MM.1S (cell line): Measurements from ENCODE around the gene MCM6.

Experiments used
- EZH2 ChIP-seq: fragments of 300-600 bp; sonication (generic); optimal IDR thresholded peaks from 2 replicates; pipeline ENCODE3; 2017; ENCODE audit warnings: low read depth, mild to moderate bottlenecking, antibody characterized with exemption, low read length, mixed read lengths
- EZH2phosphoT487 ChIP-seq: fragments of 300-600 bp; sonication (generic); IDR thresholded peaks from 2 replicates; pipeline ENCODE4 v1.6.1; 2018; ENCODE audit warnings: antibody characterized with exemption, low read length
- TF ChIP-seq, protein P1 (sequence below): fragments of 300-600 bp; sonication (generic); IDR thresholded peaks from 2 replicates; pipeline ENCODE4 v1.5.1; 2016; ENCODE audit warnings: antibody characterized with exemption, low read length, mixed read lengths

GRCh38 chr2:135812907-135813511 is 63.2 kb downstream of the MCM6 start:
- no peak for TF ChIP-seq EZH2
- TF ChIP-seq, protein P1, sequence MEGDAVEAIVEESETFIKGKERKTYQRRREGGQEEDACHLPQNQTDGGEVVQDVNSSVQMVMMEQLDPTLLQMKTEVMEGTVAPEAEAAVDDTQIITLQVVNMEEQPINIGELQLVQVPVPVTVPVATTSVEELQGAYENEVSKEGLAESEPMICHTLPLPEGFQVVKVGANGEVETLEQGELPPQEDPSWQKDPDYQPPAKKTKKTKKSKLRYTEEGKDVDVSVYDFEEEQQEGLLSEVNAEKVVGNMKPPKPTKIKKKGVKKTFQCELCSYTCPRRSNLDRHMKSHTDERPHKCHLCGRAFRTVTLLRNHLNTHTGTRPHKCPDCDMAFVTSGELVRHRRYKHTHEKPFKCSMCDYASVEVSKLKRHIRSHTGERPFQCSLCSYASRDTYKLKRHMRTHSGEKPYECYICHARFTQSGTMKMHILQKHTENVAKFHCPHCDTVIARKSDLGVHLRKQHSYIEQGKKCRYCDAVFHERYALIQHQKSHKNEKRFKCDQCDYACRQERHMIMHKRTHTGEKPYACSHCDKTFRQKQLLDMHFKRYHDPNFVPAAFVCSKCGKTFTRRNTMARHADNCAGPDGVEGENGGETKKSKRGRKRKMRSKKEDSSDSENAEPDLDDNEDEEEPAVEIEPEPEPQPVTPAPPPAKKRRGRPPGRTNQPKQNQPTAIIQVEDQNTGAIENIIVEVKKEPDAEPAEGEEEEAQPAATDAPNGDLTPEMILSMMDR = no peak
- no peak for TF ChIP-seq EZH2phosphoT487
